ENCODE data around the gene HMMR.
"Not testable (repeated sequence)": the region's sequence is repeated elsewhere in the genome, so short reads cannot be mapped to it uniquely, and the experiment has no call there.

Gene HMMR, protein sequence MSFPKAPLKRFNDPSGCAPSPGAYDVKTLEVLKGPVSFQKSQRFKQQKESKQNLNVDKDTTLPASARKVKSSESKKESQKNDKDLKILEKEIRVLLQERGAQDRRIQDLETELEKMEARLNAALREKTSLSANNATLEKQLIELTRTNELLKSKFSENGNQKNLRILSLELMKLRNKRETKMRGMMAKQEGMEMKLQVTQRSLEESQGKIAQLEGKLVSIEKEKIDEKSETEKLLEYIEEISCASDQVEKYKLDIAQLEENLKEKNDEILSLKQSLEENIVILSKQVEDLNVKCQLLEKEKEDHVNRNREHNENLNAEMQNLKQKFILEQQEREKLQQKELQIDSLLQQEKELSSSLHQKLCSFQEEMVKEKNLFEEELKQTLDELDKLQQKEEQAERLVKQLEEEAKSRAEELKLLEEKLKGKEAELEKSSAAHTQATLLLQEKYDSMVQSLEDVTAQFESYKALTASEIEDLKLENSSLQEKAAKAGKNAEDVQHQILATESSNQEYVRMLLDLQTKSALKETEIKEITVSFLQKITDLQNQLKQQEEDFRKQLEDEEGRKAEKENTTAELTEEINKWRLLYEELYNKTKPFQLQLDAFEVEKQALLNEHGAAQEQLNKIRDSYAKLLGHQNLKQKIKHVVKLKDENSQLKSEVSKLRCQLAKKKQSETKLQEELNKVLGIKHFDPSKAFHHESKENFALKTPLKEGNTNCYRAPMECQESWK

DNA sequence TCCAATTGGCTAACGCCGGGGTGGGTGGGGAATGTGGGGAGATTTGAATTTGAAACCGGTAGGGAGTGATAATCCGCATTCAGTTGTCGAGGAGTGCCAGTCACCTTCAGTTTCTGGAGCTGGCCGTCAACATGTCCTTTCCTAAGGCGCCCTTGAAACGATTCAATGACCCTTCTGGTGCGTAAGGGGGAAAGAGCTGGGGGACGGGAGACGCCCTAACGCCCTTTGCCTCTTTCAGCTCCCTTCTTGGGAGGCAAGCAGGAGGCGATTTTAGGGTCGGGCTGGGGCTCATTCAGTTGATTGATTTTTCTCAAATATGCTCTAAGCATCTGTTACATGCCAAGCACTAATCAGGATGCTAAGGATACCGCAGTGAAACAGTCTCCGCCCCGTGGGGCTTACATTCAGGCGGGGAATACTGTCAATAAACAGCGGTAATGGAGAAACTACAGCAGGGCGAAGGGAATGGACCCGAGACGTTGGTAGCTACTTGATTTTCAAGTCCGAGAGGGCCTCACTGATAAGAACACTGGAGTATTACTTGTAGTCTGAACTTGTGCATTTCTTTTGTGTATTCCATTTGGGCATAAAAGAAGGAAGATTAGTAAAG is at the start of gene HMMR:
Gene HMMR, plus strand, starts transcription at position 71 of the 610 bp plus-strand sequence. Its CDS starts 61 bp downstream, at position 132.
- peak in 1 of 3 experiments; percentile 57 for DNase-seq (ENCODE audit: low read depth in 2 of 3, low spot score in 2 of 3)

DNA sequence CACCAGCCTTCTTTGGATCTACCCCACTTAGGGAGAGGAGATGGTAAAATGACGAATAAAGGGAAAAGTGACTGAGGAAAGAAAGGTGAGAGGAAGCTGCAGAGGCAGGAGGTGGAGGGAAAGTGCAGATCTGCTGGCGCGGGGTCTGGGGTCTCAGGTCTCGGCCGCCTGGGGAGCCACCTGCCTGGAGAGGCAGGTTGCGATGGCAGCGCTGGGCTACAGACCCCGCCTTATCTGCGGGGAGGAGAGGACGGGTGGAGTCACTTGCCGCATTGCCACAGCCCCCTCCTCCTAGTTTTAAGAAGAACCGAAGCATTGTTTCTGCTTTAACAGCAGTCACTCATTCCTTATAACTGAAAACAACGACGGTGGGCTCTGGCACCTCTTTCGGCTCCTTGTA is 44.8 kb upstream of the HMMR start:
- DNase-seq (ENCODE audit: low read depth in 2 of 3, low spot score in 2 of 3), result not testable (repeated sequence)

- DNase-seq (ENCODE audit: low read depth in 2 of 3, low spot score in 2 of 3), result no peak
Measured at GRCh38 chr5:163424836-163425235, 35.6 kb upstream of the HMMR start.

GRCh38 chr5:163426128-163426527 is 34.3 kb upstream of the HMMR start:
- DNase-seq (ENCODE audit: low read depth in 2 of 3, low spot score in 2 of 3), result not testable (repeated sequence)

DNA sequence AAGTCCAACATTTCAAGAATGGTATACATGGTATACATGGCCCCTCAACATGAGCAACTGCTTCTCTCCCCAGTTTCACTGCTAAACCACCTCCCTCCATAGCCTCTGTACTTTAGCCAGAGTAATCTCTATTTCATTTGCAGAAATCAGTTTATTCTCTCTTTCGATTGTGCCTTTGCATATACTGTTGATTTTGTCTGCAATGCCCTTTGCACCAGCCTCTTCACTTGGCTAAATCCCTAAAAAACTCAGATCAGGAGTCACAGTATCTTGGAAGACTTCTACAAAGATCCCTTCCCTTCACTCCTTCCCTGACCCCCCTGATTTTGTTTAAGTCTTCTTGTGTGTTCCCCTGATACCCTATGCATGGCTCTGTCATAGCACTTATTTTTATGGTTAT is 27.9 kb upstream of the HMMR start:
- DNase-seq (ENCODE audit: low read depth in 2 of 3, low spot score in 2 of 3), result no peak

DNA sequence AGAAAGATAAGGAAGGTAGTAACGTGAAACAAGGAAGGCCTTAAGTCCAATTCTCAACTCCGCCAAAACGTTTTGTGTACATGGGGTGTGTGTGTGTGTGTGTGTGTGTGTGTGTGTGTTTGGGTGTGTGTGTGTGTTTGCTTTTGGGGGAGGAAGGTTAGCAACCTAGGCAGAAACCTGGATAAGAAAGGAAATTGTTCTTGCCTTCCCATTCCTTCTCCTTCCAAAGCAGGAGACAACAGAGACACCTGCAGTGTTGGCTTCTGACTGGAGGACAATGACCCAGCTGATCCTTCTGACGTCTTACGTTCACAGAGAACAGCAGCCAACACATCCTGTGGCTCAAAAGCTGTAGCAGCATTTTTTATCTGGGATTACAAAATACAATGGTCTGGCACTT is 27.2 kb upstream of the HMMR start:
- DNase-seq (ENCODE audit: low read depth in 2 of 3, low spot score in 2 of 3), result no peak

GRCh38 chr5:163434401-163434866 is 26.0 kb upstream of the HMMR start:
- no peak for DNase-seq (ENCODE audit: low read depth in 2 of 3, low spot score in 2 of 3)

DNA sequence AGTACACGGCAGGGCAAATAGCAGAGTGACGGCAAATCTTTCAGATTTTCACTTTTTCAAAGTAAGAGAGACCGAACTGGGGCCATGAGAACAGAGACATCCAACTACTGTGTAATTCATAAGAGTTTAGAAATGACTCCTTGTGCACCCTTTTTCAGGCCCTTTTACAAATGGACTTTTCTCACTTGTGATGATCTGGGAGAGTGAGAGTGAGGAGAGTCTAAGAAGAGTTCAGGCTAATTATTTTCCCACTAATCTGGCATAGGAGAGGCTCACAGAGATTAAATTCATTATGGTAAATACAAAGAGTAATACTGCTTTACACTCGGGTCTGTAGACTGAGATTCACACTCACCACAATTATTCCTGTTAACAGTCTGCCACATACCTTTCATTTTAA is 23.9 kb upstream of the HMMR start:
- DNase-seq (ENCODE audit: low read depth in 2 of 3, low spot score in 2 of 3), result no peak

GRCh38 chr5:163437011-163437308 is 23.5 kb upstream of the HMMR start:
- DNase-seq (ENCODE audit: low read depth in 2 of 3, low spot score in 2 of 3), result no peak

DNA sequence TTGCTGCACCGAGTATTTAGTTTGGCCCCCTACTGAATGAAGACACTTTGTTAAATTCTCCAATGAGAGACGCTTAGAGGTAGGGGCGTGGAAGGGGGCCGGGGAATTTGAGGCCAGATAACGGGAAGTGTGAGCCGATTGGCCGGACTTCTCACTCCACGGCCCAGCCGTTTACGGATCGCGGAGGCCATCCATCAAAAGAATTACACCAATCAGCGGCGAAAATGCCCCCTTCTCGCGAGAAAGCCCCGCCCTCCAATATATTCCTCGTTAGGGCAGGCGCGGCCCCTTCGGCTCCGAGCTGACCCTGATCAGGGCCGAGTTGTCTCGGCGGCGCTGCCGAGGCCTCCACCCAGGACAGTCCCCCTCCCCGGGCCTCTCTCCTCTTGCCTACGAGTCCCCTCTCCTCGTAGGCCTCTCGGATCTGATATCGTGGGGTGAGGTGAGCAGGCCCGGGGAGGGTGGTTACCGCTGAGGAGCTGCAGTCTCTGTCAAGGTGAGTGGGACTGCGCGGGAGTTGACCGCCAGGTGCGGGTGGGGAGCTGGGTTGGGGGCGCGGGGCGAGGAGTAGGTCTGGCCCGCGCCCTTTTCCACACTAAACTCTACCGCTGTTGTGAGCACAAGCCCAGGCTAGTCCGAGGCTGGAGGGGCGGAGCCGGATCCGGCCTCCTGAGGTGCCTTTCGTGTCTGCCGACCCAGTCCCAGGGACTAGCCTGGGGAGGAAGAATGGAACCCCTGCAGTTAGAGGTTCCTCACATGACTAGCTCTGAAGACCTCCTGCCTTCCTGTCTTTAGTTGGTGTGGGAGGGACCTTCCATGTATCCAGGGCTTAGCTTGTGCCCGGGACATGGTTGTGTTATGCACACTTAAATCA is 22.9 kb upstream of the HMMR start, which contains the start of gene CCNG1:
Gene CCNG1, plus strand, starts transcription at position 287 of the 874 bp plus-strand sequence. CDS start 1,662 bp downstream, outside the sequence.
- DNase-seq (ENCODE audit: low read depth in 2 of 3, low spot score in 2 of 3), result peak; percentile 46 to 74 (median 70)

DNA sequence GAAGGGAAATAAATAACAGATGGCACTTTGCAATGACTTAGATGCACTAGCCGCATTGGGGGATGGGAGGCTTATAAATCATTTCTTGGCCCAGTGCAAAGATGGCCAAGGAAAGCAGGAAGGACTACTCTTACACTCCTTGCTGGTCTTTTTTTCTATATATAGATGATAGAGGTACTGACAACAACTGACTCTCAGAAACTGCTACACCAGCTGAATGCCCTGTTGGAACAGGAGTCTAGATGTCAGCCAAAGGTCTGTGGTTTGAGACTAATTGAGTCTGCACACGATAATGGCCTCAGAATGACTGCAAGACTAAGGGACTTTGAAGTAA is 21.4 kb upstream of the HMMR start:
- no peak for DNase-seq (ENCODE audit: low read depth in 2 of 3, low spot score in 2 of 3)

DNA sequence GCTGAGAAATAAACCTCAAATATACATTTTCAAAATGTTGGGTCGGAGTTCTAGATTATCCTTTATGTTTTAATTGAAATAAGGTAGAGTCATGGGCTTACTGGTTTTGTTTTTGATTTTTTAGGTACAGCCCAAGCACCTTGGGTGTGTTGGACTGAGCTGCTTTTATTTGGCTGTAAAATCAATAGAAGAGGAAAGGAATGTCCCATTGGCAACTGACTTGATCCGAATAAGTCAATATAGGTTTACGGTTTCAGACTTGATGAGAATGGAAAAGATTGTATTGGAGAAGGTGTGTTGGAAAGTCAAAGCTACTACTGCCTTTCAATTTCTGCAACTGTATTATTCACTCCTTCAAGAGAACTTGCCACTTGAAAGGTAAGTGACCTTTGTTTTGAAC is 19.5 kb upstream of the HMMR start:
- no peak for DNase-seq (ENCODE audit: low read depth in 2 of 3, low spot score in 2 of 3)

- no peak for DNase-seq (ENCODE audit: low read depth in 2 of 3, low spot score in 2 of 3)
Measured at GRCh38 chr5:163444526-163444925, 15.9 kb upstream of the HMMR start.

DNA sequence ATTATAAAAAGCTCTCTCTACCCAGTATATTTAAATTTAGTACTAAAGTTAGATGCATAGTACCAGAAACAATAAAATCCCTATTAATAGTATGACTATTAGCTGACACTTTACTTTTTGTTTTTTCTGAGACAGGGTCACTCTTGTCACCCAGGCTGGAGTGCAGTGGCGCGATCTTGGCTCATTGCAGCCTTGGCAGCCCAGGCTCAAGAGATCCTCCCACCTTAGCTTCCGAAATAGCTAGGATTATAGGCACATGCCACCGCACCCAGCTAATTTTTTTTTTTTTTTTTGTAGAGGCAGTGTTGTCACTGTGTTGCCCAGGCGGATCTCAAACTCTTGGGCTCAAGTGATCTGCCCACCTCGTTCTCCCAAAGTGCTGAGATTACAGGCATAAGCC is 15.1 kb upstream of the HMMR start:
- no peak for DNase-seq (ENCODE audit: low read depth in 2 of 3, low spot score in 2 of 3)

DNA sequence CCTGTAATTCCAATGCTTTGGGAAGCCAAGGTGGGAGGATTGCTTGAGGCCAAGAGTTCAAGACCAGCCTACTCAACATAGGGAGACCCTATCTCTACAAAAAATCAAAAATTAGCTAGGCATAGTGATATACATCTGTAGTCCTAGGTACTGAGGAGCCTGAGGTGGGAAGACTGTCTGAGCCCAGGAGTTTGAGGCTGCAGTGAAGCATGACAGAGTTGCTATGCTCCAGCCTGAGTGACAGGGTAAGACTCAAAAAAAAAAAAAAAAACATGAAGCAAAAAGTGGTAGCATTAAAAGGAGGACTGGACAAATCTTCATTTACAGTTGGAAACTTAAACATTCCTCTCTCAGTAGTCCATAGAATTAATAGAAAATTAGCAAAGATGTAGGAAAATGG is 13.2 kb upstream of the HMMR start:
- DNase-seq (ENCODE audit: low read depth in 2 of 3, low spot score in 2 of 3), result no peak

DNA sequence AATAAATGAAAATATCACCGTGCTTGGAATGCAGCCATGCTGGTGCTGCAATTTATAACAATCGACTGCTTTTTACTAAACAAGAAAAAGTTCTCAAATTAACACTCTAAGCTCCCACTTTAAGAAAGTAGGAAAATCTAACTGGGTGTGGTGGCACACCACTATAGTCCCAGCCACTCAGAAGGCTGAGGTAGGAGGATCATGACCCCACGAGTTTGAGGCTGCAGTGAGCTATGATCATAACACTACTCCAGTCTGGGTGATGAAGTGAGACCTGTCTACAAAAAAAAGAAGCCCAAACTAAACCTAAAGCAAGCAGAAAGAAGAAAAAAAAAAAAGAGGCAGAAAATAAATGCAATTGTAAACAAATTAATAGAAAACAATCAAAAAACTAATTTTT is 12.6 kb upstream of the HMMR start:
- DNase-seq (ENCODE audit: low read depth in 2 of 3, low spot score in 2 of 3), result no peak

GRCh38 chr5:163448491-163448890 is 11.9 kb upstream of the HMMR start:
- no peak for DNase-seq (ENCODE audit: low read depth in 2 of 3, low spot score in 2 of 3)

DNA sequence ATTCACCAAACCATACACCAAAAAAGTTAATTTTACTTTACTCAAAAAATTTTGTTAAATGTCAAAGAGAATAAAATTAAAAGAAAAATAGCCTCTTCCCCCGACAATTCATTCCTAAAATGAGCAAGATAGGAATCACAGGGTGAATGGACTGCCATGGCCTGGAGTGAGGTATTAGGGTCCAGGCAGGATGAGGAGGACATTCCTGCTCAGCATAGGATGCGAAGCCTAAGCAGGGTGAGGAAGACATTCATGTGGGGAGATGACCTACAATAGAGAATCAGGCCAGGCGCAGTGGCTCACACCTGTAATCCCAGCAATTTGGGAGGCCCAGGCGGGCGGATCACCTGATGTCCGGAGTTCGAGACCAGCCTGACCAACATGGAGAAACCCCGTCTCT is 8.9 kb upstream of the HMMR start:
- DNase-seq (ENCODE audit: low read depth in 2 of 3, low spot score in 2 of 3), result no peak

- DNase-seq (ENCODE audit: low read depth in 2 of 3, low spot score in 2 of 3), result no peak
Measured at GRCh38 chr5:163453705-163454104, 6.7 kb upstream of the HMMR start.

GRCh38 chr5:163455406-163455805 is 5.0 kb upstream of the HMMR start:
- not testable (repeated sequence) for DNase-seq (ENCODE audit: low read depth in 2 of 3, low spot score in 2 of 3)

- no peak for DNase-seq (ENCODE audit: low read depth in 2 of 3, low spot score in 2 of 3)
Measured at GRCh38 chr5:163456029-163456589, 4.3 kb upstream of the HMMR start.
